Measurements from ENCODE around the gene SLC51A.
"Not testable (repeated sequence)": the region's sequence is repeated elsewhere in the genome, so short reads cannot be mapped to it uniquely, and the experiment has no call there.

SLC51A gene

DNA sequence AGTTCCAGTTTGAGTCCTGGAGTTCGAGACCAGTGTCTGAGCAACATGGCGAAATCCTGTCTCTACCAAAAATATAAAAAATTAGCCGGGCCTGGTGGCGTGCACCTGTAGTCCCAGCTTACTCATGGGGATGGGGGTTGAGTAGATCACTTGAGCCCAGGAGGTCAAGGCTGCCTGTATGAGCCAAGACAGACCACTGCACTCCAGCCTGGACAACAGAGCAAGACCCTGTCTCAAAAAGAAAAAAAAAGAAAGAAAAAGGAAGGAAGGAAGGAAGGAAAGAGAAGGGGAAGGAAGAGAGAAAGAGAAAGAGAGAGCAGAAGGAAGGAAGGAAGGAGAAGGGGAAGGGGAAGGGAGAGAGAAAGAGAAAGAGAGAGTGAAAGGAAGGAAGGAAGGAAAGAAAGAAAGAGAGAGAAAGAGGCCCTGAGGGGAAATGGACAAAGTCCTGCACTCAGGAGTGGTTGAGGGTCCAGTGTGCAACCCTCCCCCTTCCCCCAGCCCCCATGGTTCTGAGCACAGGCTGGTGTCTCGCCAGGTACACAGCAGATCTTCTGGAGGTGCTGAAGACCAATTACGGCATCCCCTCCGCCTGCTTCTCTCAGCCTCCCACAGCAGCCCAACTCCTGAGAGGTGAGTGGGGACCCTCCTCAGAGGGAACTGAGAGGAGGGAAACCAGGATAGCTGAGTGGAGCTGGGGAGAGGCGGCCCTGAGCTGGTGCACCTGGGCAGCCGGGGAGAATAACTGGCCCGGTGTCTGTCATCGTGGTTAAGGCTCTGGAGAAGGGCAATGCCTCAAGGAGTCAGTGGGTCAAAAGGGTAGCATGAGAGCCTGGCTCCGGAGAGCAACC is 1.2 kb downstream of the SLC51A start:
- no peak for DNase-seq

DNA sequence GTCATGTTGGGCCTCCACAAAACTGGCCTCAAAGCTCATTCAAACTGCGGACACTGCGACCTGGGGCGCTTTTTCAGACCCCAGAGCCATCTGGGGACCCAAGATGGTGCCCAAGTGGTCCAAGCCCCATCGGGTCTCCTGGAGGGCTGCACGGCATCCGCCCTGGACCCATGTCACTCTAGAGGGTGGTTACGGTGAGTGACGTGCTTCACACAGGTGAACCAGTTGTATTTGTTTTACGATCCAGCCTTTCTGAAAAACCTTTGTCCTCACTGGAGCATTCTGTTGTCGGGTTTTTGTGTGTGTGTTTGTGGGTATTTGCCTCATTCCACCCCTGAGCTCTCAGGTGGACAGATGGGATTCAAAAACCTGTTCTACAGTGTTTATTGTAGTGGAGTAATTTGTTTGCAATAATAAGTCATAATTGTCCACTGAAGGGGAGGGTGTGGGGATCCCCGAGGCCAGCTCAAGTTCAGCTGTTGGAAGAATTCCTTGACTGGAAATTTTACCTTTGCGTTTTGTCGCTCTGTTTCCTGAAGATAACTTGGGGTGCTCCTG is 1.9 kb downstream of the SLC51A start:
- DNase-seq: no peak

DNA sequence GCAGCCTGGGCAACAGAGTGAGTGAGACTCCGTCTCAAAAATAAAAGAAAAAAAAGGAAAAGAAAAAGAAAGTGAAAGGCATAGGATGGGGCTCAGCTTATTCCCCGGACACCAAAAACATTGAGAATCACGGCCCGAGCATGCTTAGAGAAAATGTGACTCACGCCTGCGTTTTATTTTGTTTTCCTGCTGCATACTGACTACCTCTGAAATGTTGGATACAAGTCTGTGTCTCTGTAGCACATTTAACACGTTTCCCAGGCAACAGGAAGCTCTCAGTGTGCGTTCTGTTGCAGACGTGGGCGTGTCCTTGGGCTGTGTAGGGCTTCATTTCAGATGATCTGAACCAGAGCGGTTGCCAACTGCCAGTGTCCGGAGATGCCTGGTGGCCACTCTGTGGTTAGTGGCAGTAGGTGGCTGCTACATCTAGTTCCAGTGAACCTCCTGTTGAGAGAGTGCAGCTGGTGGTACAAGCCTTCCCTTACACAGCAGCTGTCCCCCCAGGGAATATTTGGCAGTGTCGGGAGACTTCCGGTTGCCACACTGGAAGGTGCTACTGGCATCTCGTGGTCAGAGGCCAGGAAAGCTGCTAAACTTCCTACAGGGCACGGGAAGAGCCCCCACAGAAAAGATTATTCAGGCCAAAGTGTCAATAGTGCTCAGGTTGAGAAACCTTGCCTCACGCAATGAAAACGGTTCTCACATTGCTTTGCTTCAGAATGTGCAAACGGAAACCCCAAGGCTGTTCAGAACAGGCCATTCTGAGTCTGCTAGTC is 3.0 kb downstream of the SLC51A start:
- DNase-seq: peak; percentile 53 to 71

DNA sequence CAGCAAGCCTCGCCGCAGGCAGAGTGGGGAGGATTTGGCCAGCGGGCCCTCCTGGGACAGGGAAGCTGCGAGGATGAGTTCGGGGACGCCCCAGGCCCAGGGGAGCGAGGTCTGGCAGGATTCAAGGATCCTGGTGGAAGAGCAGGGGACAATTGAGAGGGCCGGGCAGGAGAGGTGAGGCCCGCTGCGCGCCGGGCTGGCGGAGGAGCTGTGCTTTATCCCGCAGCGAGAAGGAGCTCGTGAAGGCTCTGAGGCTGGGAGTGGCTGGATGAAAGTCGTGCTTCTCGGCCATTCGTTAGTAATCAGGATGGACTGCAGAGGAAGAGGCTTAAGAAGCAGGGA is 3.6 kb downstream of the SLC51A start:
- no peak for DNase-seq

DNA sequence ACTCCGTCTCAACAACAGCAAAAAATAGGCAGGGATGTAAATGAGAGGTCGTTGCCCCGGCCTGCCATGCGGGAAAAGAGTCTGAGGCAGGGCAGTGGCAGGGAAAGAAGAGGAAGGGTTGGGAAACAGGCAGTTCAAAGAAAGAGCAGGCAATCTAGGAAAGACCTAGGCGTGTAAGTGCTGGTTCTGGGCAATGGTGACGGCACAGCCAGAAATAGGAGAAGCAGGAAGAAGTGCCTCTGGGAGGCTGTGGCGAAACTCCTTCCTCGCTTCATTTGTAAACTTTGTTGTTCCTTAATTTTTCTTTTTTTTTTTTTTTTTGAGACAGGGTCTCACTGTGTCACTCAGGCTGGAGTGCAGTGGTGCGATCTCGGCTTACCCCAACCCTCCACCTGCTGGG is 4.3 kb downstream of the SLC51A start:
- no peak for DNase-seq

DNA sequence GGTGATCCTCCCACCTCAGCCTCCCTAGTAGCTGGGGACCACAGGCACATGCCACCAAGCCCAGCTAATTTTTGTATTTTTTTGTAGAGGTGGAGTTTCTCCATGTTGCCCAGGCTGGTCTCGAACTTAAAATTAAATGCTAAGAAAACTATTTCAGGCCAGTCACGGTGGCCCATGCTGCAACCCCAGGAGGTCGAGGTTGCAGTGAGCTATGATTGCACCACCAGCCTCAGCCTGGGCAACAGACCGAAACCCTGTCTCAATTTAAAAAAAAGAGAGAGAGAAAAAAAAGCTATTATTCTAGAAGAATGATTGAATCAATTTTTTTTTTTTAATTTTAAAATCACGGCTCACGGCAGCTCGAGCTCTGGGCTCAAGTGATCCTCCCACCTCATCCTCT is 4.7 kb downstream of the SLC51A start:
- no peak for DNase-seq

DNA sequence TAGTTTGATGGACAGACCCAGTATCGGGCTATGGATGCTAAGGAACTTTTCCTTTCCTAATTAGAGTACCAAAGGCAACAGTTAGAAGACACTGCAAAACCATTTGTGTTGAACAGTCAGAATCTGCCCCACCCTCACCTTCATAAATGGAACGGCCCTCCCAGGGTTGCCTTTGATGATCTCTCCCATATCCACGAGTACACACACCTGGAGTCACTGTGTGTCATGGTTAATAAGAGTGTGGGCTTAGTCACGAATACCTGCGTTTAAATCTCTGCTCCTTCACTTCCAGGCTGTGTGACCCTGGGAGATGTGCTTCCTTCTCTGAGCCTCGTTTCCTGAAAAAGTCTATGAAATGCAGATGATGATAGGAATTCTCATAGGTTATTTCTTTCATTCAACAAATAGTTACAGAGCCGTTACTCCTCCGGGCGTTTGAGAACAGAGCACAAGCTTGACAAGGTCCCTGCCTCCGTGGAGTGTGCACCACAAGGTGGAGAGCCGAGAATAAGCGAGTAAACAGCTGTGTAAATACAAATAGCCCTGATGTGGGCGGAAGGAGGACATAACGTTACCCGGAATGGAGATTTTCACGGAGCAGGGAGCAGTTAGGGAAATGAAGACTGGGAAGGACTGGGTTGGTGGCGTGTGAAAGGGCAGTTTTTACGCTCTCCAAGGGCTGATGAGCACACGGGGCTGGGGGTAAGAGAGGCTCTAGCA is 6.7 kb downstream of the SLC51A start:
- DNase-seq: no peak

DNA sequence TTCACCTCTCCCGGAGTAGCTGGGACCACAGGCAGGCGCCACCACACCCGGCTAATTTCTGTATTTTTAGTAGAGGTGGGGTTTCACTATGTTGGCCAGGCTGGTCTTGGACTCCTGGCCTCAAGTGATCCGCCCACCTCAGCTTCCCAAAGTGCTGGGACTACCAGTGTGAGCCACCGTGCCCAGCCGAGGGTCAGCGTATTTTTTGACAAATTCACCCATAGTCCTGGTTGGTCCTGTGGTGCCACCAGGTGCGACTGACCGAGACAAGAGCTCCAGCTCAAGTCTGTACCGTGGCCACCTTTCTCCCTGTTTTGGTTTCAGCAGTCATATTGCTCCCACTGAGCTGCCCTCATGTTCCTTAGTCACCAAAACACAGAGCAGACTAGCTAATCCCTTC is 8.8 kb downstream of the SLC51A start:
- no peak for DNase-seq

DNA sequence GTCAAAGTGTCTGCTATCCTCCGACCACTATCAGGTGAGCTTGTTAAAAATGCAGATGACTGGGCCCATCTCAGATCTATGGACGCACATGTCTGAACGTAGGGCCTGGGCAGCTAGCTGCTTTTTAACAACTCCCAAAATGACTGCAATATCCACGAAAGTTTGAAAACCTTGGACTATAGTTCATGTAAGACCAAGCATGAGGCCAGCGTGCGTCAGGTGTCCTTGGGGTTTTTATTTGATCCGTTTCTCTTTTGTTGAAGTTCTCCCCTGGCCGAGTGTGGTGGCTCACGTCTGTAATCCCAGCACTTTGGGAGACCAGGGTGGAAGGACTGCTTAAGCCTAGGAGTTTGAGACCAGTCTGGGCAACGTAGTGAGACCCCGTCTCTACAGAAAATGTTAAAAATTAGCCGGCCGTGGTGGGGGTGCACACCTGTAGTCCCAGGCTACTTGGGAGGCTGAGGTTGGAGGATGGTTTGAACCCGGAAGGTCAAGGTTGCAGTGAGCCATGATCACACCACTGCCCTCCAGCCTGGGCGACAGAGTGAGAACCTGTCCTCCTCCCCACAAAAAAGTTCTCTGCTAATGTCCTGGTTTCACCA is 9.5 kb downstream of the SLC51A start:
- DNase-seq: no peak

DNA sequence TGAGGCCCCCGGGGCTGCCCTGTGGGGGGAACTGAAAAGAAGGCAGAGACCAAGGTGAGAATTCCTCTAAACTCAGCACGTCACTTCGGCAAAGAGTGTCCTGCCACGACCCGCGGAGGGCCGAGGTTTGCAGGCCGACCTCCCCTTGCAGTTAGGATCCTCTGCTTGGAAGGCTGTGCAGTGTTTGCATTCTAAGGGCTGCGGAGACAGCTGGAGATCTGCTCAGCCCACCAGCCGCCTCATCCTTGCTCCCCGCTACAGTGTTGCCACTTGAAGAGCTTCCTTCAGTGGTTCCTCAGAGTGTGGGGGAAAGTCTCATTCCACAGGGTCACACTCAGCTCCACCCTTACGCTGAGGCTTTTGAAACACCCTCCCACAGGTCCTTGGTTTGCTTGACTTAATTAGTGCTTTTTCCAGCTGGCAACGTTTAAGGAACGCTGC is 10.8 kb downstream of the SLC51A start:
- DNase-seq: no peak

DNA sequence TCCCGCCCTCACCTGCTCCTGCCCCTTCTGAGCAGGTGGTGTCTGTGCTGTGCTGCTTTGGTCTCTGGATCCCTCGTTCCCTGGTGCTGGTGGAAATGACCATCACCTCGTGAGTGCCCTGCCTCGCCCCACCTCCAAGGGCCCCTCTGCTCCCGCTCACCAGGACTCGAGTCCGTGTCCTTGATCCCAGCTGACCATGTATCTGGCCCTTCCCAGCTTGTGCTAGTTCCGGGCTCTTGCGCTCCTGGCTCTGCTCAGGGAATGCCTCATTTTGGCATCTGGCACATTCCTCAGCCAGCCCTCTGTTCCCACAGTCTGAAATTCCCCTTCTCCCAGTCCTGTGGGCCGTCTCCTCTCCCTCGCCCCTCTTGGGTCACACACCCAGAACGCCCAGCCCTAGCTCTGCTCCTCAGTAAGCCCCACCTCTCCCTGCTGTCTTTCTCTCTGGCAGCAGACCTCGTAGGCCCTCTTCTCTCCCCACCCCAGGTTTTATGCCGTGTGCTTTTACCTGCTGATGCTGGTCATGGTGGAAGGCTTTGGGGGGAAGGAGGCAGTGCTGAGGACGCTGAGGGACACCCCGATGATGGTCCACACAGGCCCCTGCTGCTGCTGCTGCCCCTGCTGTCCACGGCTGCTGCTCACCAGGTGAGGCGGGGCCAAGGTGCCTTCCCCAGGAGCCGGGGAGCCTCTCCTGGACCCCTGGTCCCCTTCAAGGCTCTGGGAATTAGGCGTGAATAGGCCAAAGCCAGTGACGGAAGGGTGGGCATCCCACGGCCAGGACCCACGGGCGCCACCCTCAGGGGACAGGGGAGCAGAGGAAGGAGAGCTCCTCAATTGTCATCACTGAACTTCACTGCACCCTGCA is 11.5 kb downstream of the SLC51A start:
- no peak for DNase-seq

DNA sequence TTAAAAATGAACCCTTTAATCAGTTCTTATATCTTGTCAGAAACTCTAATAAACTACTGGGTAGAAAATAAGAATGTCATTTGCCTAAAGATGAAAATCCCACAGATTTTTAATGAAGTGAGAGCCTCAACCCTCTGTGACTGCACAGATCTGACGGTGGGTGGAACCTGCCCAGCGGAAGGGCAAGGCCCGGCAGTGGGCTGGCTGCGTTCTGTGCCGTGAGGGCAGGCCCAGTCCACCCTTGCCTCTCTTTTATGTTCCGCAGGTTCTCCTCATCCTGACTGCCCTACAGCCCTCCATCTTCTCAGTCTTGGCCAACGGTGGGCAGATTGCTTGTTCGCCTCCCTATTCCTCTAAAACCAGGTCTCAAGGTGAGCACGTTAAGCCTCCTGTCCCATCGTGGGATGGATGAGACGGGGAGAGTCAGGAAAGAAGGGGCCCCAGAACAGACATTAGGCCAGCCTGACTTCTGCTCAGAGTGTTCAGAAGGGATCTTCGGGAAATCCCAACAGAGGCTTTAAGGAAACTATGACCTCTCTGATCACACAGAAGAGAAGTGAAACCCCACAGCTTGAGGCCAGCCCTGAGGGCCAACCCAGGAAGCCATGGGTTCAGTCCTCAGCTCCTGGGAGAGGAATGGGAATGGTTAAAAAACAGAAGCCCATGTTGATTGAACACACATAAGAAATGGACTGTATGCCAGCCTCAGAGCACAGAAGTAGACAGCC is 16.0 kb downstream of the SLC51A start:
- peak in 1 of 2 experiments; percentile 21 for DNase-seq

DNA sequence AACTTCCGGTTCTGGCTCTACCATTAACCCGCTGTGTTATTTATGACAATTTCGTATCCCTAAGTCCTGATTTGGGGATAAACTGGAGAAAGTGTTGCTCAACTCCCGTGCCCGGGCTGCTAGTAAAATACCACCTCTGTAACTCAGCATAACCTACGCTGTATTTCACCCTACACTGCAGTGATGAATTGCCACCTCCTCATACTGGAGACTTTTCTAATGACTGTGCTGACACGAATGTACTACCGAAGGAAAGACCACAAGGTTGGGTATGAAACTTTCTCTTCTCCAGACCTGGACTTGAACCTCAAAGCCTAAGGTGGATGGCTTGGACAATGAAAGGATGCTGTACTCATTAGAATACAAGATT is 16.5 kb downstream of the SLC51A start:
- DNase-seq: no peak

DNA sequence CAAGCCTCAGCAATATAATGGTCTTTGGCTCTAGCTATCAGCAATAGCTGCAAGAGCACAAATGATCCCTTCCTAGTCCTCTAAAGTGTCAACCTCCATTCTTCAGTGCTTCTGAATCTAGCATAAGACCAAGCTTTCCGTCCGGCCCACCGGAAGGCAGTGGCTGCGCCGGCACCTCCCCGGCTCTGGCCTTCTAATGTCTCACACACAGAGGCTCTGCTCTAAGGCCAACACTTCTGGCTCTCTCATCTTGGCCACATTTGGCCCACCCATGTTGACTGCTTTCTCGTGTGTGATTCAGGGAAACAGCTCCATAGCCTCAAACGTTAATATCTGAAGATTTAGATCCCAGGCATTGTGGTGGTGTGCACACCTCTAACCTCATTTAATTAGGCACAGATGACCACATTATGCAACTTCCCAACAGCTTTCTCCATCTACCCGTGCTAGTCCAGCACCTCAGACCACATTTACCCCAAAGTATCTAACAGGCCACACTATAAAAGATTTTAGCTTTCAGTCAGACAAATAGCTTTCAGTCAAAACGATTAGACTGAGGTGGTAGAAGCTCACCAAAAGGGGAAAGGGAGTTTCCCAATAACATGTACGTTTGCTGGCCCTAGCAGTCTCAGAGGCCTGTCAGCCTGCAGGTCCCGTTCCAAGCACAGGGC is 19.3 kb downstream of the SLC51A start:
- DNase-seq: no peak

DNA sequence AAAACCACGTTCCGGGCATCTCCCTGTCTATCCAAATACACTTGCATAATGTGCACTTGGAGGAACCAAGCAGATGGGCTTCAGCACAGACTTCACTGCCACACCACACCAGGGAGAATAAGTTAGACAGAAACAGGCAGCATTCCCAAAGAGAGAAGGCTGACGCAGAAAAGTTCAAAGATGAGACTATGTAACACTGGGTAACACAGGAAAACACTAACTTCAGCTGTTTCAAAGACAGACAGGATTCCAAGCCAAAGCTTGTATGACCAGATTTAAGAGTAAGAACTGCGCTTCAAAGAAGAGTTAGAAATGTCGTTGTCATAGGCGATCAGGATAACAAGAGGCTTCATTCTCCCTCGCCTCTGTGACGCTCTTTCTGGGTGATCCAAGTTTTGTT is 19.9 kb downstream of the SLC51A start:
- DNase-seq: no peak

DNA sequence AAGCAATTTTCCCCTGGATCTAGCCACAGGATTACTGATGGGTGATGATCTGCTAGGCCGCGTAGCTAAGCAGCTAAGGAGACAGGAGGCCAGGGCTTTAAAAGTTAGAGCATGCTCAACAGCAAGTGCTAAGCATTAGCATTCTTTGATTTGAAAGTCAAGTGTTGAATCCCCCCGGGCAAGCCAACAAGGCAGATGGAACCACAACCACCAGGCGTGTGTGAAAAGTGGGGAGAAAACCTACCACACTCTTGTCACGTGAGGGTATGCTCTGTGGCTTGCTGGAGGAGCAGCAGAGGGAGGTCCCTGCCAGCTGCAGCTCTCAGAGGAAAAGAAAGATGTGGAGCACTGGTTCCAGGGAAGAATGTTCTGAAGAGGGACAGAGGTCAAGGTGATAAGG is 20.9 kb downstream of the SLC51A start:
- no peak for DNase-seq

DNA sequence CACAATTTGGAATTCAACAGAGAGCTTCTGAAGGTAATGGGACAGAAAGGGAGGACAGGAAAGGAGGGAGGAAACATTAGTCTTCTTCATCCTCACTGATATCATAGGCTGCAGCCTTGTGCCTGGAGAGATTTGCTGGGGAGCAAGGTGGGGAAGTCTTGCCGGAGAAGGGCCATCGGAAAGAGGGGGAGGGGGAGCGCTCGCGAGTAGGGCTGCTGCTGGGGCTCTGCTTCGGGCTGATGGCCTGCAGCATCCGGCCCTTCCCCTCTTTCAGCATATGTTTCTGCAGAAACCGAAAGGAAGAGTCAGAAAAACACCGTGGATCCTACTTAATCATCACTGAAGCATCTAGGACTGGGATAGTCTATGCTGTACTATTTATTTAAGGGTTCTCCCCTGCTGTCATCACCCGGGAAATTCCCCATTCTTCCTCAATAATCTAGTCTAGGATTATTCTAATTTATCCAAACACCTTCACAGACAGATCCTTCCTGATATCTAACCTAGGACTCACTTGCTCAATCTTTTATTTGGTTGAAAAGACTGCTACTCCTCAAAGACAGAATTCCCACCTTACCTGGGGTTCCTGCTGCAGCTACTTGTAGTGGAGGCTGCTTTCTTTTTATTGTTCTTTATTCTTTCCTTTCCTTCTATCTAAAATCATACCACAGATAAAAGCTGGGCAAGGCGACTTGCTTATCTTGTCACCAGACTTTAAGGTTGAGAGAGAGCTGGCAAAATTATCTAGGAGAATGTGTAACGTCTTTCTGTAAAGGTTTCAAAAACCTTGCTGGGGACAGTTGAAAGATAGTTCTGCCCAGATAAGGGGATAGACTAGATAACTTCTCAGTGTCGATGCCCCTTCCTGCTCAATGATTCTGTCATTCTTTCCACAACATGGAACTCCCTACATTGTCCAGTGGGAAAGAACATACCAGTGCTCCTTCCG is 22.6 kb downstream of the SLC51A start:
- no peak for DNase-seq

DNA sequence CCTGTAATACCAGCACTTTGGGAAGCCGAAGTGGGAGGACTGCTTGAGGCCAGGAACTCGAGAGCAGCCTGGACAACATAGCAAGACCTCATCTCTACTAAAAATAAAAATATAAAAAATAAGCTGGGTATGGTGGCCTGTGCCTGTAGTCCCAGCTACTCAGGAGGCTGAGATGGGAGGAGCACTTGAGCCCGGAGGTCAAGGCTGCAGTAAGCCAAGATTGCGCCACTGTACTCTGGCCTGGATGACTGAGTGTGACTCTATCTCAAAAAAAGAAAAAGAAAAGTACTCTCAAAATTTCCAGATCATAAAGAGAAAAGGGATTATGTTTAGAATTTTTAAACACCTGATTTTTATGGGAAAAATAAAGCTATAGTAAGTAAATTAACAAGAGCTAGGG is 24.1 kb downstream of the SLC51A start:
- DNase-seq: no peak

DNA sequence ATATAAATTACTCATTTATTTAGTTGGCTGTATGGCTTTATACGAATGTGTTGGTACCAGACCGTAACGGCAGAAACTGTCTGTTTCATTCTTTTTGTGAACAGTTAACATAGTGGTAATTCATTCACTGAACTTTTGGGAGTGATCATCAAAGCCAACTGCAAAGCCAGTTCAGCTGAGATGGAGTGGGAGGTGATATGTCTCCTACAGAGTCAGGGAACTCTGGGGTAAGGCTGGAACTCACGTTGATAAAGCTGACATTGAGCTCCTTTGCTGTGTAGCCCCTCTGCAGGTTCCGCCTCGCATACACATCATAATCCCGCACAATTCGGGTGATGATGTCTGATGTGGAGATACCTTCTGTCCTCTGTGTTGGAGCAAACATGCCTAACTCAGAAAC is 25.4 kb downstream of the SLC51A start:
- no peak for DNase-seq

DNA sequence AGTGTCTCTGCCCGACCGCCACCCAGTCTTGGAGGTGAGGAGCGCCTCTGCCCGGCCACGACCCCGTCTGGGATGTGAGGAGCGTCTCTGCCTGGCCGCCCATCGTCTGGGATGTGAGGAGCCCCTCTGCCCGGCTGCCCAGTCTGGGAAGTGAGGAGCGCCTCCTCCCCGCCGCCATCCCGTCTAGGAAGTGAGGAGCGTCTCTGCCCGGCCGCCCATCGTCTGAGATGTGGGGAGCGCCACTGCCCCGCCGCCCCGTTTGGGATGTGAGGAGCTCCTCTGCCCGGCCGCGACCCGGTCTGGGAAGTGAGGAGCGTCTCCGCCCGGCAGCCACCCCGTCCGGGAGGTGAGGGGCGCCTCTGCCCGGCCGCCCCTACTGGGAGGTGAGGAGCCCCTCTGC is 27.8 kb downstream of the SLC51A start:
- DNase-seq: not testable (repeated sequence)
